HTERT RPE-1 (cell line): Measurements from ENCODE around the gene CCDC71L.

Experiments used
- in situ Hi-C: fragments of 300-500 bp; cut with MboI; formaldehyde crosslinking; loops from 4 replicates; pipeline ENCODE4 v1.14.3; 2020; ENCODE audit warnings: low sequenced_read_pairs

CCDC71L gene

DNA sequence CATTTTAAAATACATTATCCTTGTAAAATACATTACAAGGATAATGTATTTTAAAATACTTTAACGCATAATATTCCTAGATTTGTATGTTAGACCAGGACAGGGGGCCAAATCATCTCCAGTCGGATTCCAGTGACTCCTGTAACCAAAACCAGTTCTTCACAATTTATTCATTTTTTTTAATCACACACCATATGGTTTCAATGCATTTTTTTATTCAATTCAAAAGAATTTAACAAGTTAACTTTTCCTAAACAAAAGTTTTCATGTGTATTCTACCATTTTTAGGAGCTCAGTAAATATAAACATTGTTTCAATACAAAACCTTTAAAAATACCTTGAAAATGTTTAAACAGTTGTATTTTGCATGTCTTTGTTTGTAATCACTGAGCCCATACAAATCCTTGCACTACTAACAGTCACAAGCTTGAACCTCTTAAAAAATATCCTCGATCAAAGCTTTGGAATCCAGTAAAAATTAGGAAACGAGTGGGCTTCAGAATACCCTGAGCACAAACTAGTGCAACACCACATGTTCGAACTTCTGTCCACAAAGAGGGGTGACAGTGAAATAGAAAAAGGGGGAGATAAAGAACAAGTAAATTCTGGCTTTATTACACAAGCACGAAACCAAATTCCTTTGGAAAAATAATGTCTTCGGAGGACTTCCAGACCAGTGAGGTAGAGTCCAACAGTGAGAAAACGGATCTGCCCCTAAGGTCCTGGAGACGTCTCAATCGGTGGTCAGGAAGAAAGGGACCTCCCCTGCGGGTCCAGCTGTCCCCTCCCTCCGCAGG lies 1.6 kb downstream of the CCDC71L start:
- in situ Hi-C loops: no loop called here

DNA sequence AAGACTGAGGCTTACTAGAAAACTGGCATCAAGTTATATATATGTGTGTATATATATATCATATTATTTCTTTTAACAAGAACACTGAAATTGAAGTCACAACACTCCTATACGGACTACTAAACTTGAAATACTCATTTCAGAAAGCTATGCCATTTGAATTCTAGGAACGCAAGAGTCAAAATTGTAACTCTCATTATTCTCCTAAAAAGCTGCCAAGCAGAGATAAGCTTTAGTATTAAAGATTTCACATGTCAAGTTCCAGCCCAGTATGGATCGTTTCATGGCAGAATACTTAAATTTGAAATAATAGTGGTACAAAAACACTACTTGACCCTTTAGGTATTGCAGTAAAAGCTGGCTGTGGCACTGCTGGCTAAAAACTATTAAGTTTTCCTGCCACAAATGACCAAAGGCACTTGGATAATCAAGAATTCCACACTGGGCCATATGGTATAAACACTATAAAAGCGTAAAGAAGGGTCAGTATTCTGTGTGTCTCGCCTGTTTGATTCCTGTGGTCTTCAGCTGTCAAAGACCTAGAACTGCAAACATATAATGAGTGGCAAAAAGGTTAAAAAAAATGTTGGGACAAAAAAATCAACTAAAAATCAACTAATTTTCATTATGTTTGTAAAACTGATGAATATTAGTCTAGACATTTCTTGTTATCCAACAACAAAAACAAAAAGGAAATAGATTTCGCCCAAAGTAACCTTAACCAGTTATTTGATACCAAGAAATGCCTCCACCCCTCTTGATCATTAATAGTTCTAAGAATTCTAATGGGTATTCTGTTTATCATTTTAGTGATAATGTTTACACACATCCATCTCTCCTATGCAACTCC lies 2.4 kb downstream of the CCDC71L start:
- in situ Hi-C loops: no loop called here

DNA sequence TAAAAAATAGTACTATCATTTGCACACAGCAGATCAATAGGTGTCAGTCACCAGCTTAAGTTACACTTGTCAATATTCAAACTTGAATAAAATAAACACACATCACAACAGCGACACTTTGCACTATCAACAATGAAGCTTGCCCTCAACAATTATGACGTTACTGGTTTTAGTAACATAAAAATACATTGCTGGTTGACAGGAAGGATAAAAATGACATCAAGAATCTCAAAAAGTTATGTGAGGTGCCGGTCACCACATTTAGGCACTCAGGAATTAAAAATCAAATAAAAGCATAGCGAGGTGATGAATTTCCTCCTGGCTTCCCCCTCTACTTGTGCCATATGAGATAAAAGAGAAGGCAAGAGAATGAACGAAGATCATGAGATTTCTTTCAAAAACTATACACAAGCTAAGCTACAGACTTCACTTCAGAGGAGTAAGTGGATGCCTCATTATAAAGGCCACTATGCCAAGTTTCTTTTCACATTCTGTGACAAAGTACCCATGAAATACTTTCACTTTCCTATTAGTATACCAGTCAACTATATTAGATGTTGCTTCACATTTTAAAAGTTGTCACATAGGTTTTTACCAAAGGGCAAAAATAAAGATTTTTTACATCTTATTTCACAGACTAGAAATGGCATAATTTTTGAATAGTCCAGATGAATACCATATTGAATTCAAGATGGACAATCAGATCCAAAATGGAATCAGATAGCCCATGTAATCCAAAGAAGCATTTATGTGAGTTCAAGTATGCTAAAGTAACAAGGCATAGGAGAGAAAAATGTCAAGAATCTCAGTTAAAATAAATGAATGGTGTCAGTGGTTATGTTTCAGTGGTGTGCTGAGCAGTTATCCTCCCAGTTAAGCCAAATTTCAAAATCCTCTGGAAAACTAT lies 3.6 kb downstream of the CCDC71L start:
- in situ Hi-C loops: no loop called here

DNA sequence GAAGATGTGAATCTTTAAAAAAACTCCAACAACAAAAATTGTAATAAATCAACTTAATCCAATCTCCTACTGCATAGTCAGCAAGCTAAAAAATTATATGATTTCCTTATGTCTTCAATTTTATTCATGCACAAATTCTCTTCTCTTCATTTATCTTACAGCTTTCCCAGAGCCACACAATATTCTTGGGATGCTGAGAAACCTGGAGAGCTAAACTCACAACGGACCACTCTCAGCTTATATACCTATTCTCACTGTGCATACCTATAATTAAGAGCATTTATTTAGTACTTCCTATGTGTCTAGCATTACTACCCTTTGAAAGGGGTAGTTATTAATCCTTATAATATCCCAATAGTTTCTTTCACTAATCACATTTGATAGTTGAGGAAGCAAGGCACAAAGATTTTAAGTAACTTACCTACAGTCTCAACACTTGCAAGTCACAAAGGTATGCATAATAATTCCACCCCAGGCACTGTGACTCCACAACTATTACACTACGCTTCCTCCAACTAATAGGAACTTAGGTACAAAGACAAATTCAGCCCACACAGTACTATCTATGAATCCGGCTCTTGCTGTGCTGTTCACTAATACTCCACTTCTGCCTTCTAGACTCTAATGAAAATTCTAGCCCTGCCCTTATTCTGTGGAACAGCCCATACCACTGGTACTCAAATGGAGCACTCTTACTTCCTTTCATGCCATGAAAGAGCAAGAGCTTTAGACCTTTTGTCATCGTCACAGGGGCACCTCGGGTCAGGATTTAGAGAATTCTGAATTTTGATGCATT lies 5.1 kb downstream of the CCDC71L start:
- in situ Hi-C loops: no loop called here

DNA sequence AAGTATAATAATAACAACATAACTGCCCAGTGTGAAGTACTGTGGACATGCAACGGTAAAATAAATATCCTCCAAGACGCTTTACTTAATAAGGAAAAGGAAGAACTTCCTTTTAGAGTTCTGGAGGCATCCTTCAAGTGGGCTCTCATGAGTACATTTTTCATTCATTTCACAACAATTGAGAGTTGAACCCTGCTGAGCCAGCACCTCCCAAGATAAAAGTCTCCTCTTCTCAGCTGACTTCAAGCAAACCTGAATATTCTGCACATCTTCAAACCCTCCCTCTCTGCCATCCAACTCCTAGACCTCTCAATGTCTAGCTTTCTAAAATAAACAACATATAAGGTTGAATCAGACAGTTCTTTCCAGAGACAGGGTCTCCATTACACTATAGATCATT lies 7.5 kb downstream of the CCDC71L start:
- in situ Hi-C loops: no loop called here

DNA sequence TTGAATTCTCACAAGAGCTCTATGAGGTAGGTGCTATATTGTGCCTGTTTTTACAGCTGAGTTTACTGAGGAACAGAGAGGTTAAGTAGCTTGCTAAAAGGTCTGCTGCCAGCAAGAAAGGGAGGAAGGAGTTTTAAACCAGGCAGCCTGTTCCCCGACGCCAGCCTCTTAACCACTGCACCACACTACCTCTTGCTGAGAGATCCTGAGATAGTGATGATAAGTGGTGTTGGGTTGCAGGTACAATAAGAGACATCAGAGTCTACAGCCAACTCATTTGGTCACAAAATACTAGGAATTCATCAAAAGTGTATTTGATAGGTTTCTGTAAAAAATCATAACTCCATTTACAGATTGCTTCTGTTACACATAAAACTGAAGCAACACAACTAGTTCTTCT lies 8.0 kb downstream of the CCDC71L start:
- in situ Hi-C loops: no loop called here

DNA sequence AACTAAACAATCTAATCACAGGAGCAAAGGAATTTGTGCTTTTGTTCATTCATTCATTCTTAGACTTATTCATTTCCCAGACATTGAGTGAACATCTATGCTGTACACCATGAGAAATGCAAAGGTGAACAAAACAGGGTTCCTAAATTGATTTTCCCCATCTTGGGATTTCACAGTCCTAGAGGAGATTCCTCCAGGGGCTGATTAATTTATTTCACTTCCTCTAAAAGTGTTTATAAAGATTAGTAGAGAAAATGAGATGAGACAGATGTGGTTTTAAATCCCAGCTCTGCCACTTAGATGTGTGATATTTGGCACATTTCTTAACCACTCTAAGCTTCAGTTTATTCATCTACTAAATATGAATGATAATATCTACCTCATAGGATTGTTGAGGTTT lies 8.9 kb downstream of the CCDC71L start:
- in situ Hi-C loops: no loop called here

DNA sequence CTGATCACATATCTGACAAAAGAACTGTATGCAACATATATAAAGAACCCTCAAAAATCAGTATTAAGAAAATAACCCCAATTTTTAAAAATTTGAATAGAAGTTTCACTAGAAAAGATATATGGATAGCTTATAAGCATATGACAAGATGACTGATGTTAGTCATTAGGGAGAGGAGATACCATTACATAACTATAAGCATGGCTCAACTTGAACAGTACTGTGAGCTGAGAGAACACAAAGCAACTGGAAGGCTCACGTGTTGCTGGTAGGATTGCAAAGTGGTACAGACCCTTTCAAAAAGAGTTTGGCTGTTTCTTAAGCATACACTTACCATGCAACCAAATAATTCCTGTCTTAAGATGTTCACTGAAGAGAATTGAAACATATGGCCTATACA lies 14.7 kb downstream of the CCDC71L start:
- in situ Hi-C loops: no loop called here

DNA sequence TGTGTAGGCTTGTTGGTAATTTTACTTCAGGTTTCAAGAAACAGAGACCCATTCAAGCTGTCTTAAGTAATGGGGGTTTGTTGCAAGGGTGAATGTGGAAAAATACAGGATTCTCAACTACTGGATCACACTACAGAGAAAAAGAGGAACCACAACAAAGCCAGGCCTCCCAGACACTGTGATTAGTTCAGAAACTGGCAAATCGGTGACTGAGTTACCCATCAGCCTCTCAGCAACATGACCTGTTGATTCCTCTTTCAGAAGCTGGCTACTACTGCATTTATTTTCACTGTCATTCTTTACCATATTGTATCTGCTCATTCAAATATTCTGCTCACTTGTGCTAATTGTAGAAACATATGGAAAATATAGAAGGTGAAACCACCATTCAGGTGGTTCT lies 16.0 kb downstream of the CCDC71L start:
- in situ Hi-C loops: no loop called here

DNA sequence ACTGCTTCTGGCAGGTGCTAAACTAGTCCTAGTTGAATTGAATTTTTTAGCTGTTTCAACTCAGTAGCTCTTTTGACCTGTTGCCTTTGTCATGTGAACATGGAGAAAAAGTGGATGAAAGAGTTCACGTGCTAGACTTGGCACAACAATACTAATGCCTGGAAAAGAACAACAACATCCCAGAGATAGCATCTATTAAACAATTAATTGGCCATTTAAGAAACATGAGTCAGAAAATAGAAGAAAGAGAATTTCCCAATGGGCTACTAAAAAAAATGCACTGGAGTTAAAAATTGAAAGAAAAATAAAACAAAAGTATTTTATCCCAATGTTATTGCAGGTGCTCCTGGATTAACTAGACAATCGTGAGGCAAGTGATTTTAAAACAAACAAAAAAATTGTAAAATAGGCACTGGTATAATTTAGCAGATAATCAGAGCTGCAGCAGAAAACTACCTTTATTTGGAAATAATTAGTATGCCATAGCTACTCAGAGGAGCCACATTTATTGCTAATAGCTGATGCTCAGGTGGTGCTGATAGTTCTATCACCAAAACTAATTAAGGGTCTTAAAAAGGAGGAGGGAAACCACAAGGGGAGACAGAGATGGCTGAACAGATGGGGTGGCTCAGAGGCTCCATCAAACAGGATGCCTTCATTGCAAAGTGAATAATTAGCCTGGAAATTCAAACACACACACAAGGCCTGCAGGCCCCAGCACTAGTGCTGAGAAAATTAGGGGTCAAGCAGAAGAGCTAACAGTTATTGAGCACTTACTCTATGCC lies 17.6 kb downstream of the CCDC71L start:
- in situ Hi-C loops: no loop called here

DNA sequence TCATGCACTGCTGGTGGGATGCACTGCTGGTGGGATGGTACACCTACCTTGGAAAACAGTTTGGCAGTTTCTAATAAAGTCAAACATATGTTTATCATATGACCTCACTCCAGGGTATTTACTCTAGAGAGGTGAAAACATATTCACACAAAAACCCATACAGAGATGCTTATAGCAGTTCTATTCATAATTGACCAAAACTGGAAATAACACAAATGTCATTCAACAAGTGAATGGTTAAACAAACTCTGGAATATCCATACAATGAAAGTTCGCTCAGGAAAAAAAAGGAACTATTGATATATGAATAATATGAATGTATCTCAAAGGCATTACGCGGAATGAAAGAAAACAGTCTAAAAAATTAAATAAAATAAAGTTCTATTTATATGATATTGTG lies 19.5 kb downstream of the CCDC71L start:
- in situ Hi-C loops: no loop called here

DNA sequence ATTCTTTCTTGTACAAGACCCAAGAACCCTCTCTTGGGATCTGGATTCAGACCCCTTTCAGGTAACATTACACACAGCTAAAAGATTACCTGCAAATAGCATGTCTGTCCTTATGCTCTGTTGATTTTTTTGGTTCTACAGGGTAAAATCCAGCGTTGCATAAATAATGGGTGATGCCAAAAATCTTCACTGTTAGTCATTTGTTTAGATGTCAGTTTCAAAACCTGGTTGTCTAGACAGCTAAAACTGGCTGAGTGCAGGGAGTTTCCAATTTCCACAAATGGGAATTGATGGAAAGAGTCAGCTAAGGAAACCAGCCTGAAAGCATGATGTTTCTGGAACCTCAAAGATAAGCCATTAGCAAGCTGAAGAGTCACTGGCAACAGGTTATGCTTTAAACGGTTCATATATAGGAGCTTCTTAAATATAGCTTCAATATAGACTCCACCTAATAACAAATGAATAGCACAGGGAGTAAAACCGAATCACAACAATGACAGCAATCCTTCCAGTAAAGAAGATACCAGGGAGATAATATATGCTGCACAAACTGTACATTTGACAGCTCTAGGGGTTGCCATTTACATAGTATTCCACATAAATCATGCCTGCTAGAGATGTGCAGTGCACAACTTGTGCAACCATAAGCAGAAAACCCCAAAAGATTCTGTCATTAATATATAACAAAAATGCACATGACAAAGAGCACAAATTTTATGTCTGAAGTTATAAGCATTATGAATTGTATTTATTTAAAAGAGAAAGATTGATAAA lies 20.4 kb downstream of the CCDC71L start:
- in situ Hi-C loops: no loop called here

DNA sequence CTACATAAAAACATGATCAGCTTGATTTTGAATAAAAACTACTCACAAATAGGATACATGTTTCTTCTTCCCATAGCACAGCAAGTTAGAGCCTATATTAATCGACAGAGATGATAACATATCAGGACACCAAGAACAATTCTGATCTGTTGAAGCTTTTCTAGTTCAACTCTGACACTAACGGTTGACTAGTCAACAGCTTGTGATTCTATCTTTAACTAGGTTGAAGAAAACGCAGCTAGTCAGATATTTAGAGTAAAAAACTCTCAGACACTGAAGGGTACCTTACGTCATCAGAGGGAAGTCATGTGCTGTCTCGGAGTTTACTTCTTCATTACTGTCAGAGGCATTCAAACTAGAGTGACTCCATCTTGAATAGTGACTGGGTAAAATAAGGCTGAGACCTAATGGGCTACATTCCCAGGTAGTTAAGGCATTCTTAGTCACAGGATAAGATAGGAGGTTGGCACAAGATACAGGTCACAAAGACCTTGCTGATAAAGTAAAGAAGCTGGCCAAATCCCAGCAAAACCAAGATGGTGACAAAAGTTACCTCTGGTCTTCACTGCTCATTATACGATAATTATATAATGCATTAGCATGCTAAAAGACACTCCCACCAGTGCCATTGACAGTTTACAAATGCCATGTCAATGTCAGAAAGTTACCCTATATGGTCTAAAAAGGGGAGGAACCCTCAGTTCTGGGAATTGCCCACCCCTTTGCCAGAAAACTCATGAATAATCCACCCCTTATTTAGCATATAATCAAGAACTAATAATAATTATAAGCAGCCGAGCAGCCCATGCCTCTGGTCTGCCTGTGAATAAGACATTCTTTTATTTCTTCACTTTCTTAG lies 21.3 kb downstream of the CCDC71L start:
- in situ Hi-C loops: no loop called here

DNA sequence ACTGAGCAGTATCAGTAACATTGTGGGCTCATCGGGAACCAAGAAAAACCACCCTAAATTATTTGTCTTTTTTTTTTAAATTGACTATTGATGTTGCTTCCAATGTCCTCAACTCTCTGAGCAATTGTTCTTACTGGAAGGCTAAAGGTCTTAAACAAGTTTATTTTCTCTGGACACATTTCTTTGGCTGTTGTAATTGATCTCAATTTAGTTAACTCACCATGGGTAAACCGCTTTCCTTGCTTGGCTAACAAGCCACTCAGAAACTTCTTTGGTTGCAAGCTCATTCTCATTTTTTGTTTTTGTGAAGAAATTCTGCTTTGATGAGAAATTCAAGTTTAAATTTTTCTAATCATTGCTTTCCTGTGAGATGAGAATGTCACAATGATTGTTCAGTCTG lies 25.5 kb downstream of the CCDC71L start:
- in situ Hi-C loops: no loop called here

DNA sequence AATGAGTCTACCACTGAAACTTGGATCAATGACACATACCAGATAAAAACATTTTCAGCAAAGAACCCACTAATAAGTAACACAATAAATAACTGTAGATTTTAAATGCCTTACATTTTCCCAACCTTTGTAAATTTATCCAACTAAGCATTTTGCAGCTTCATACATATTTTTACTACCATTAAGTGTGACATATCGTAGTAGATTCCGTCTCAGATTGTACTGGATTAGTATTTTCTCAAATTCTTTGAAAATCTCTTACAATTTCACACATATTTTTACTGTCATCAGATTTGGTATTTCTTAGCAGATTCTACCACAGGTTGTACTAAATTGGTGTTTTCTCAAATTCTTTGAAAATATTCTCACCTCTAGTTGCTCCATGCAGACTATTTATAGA lies 26.0 kb downstream of the CCDC71L start:
- in situ Hi-C loops: no loop called here

DNA sequence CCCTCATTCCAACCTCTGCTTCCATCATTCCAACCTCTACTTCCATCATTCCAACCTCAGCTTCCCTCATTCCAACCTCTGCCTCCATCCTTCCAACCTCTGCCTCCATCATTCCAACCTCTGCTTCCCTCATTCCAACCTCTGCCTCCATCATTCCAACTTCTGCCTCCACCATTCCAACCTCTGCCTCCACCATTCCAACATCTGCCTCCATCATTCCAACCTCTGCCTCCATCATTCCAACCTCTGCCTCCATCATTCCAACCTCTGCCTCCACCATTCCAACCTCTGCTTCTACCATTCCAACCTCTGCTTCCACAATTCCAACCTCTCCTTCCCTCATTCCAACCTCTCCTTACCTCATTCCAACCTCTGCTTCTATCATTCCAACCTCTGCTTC lies 30.3 kb downstream of the CCDC71L start:
- in situ Hi-C loops: no loop called here

DNA sequence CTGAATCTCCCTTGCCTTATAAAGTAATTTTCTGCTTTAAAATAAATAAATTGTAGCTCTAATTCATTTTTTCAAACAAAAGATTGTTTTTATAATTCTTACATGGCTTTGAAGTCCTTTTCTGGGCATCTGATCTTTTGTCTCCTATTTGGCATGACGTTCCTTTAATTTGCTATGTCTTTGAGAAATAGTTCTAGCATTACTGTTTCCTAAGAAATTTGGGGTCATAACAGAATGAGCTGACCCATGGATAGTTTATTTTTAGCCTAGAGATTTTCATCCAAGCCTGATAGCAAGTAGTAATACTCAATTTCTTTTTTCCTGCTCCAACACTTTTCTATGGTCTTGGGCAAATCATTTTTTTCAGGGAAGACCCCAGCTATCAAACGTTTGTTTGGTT lies 31.4 kb downstream of the CCDC71L start:
- in situ Hi-C loops: no loop called here
